HG03108 (cell line): ENCODE measurements around the gene FEV.
A peak's percentile ranks its signal among the peaks of the same experiment; 100 is the strongest.

Source experiments
- ATAC-seq: cut with Tn5 transposase; IDR thresholded peaks from one replicate; pipeline ENCODE4 v1.9.1; 2021; ENCODE audit warnings: moderate library complexity; ENCODE audit not compliant: unreplicated experiment

FEV gene

GRCh38 chr2:218985021-218985324, at the start of gene FEV:
TSS of gene FEV (minus strand) at chr2:218985184. CDS start at chr2:218985075, 109 bp downstream.
- ATAC-seq, result no peak

GRCh38 chr2:219032051-219032745, 47.2 kb upstream of the FEV start:
- no peak for ATAC-seq

- no peak for ATAC-seq
These were observed 46.2 kb upstream of the FEV start for GRCh38 chr2:219031005-219031738.

- ATAC-seq, result no peak
These were observed 45.4 kb upstream of the FEV start for GRCh38 chr2:219030177-219030940.

- peak; percentile 58 for ATAC-seq
These were observed 44.8 kb upstream of the FEV start for GRCh38 chr2:219029829-219030165.

GRCh38 chr2:219028996-219029828, 44.2 kb upstream of the FEV start:
- no peak for ATAC-seq

- ATAC-seq, result no peak
These were observed 43.2 kb upstream of the FEV start for GRCh38 chr2:219028141-219028540.

GRCh38 chr2:219027511-219028055, 42.6 kb upstream of the FEV start:
- no peak for ATAC-seq

- ATAC-seq, result no peak
These were observed 42.0 kb upstream of the FEV start for GRCh38 chr2:219026946-219027345.

GRCh38 chr2:219025637-219026585, 40.9 kb upstream of the FEV start:
- ATAC-seq, result no peak

GRCh38 chr2:219024059-219024458, 39.1 kb upstream of the FEV start:
- ATAC-seq, result no peak

- no peak for ATAC-seq
These were observed 38.1 kb upstream of the FEV start for GRCh38 chr2:219023045-219023605.

- no peak for ATAC-seq
These were observed 37.6 kb upstream of the FEV start for GRCh38 chr2:219022616-219023015.

- ATAC-seq, result no peak
These were observed 37.1 kb upstream of the FEV start for GRCh38 chr2:219022041-219022440.

GRCh38 chr2:219021591-219021990, 36.6 kb upstream of the FEV start:
- no peak for ATAC-seq

- no peak for ATAC-seq
These were observed 35.8 kb upstream of the FEV start for GRCh38 chr2:219020604-219021365.

- ATAC-seq, result no peak
These were observed 34.5 kb upstream of the FEV start for GRCh38 chr2:219019436-219019835.

GRCh38 chr2:219018726-219019125, 33.7 kb upstream of the FEV start:
- no peak for ATAC-seq

- no peak for ATAC-seq
These were observed 33.3 kb upstream of the FEV start for GRCh38 chr2:219018286-219018685.
